Endothelial cell of umbilical vein (primary cell): Measurements from ENCODE around the gene P2RX3.

Experiments used
- CTCF ChIP-seq, 2 donors: IDR thresholded peaks; 1 replicate in 1 of 2; 2 replicates in 1 of 2; pipeline ENCODE4 v1.5.1; 2011; ENCODE audit warnings: low read length in 2 of 2, mild to moderate bottlenecking in 2 of 2, moderate library complexity in 2 of 2, control low read depth in 1 of 2, inconsistent platforms in 1 of 2, low read depth in 1 of 2; ENCODE audit not compliant: insufficient read depth in 1 of 2; ENCODE audit errors: extremely low read depth in 1 of 2
- EZH2 ChIP-seq: IDR thresholded peaks from 2 replicates; pipeline ENCODE4 v1.6.1; 2012; ENCODE audit warnings: borderline replicate concordance, low read depth, mild to moderate bottlenecking, moderate library complexity, low read length, inconsistent platforms; ENCODE audit not compliant: severe bottlenecking
- JUN ChIP-seq: IDR thresholded peaks from 2 replicates; pipeline ENCODE4 v1.6.1; 2011; ENCODE audit warnings: borderline replicate concordance, low read depth; ENCODE audit not compliant: insufficient read length, insufficient read depth
- MAX ChIP-seq: IDR thresholded peaks from 2 replicates; pipeline ENCODE4 v1.6.1; 2011; ENCODE audit not compliant: insufficient read depth, insufficient read length
- POLR2A ChIP-seq: IDR thresholded peaks from 2 replicates; pipeline ENCODE4 v1.6.1; 2012; ENCODE audit warnings: low read depth, mild to moderate bottlenecking, control low read depth, low read length
- POLR2AphosphoS5 ChIP-seq: IDR thresholded peaks from 2 replicates; pipeline ENCODE4 v1.6.1; 2012; ENCODE audit warnings: low read depth, mild to moderate bottlenecking, control low read depth, low read length, moderate library complexity; ENCODE audit not compliant: insufficient read depth

GRCh38 chr11:57354699-57355098, 16.5 kb downstream of the P2RX3 start:
- TF ChIP-seq CTCF (IDR thresholded peaks at IDR 0.05; ENCODE audit: extremely low read depth in 1 of 2, insufficient read depth in 1 of 2, low read depth in 1 of 2, low read length in 2 of 2): no peak
- TF ChIP-seq POLR2A: no peak
- no peak for TF ChIP-seq JUN
- TF ChIP-seq POLR2AphosphoS5: no peak
- no peak for TF ChIP-seq EZH2
- TF ChIP-seq MAX: no peak
